Liver (tissue), 3 donors: Measurements from ENCODE around the gene GCNT4.

Source experiments
- CTCF ChIP-seq: fragments of 150-350 bp; IDR thresholded peaks from 2 replicates; pipeline ENCODE4 v1.5.1; 2017; ENCODE audit warnings: improper control_type of control experiment, low read depth, low read length; ENCODE audit not compliant: missing input control
- RAD21 ChIP-seq, 2 donors: IDR thresholded peaks; 2 replicates each; pipeline ENCODE4 v1.6.1; 2016; ENCODE audit warnings: antibody characterized with exemption in 2 of 2, mild to moderate bottlenecking in 2 of 2
- REST ChIP-seq: IDR thresholded peaks from 2 replicates; pipeline ENCODE4 v1.6.1; 2016; ENCODE audit warnings: antibody characterized with exemption, mild to moderate bottlenecking
- donor health status: healthy.
- donor health status: healthy.

GRCh38 chr5:75017971-75018370, 34.4 kb downstream of the GCNT4 start:
- TF ChIP-seq CTCF (no peak), RAD21 (IDR thresholded peaks at IDR 0.05) (no peak), REST (no peak)
